ENCODE measurements around the gene TSC2.

Gene TSC2

GRCh38 chr16:2078691-2079090 is 30.9 kb downstream of the TSC2 start:
- Histone ChIP-seq H2BK15ac (ENCODE audit: low read length) (no peak overlapping the region), H3K18ac (ENCODE audit: low read length) (peak overlapping the region; percentile 57), H3K36me3 (replicated peaks in 1 of 2; ENCODE audit: control insufficient read depth in 2 of 2, insufficient read depth in 2 of 2, low read length in 2 of 2) (peaks cover 31 to 84% of the 10 kb centered on the region in 2 donors), H3K4me1 (ENCODE audit: control insufficient read depth in 2 of 2, insufficient read depth in 1 of 2, low read depth in 1 of 2, low read length in 2 of 2) (peaks cover 0 to 1% of the 10 kb centered on the region in 2 donors), H2AFZ (ENCODE audit: low read length) (no peak overlapping the region), H2BK120ac (ENCODE audit: low read depth, low read length) (no peak overlapping the region), H3K27ac (replicated peaks; ENCODE audit: low read length) (no peak overlapping the region), H2BK5ac (ENCODE audit: low read length) (no peak overlapping the region), H3K4me2 (ENCODE audit: insufficient read depth, low read length, poor library complexity, severe bottlenecking) (no peak overlapping the region), H4K91ac (ENCODE audit: low read depth, low read length, poor library complexity) (no peak overlapping the region), H3K9ac (ENCODE audit: low read depth, low read length, poor library complexity) (no peak overlapping the region), H4K8ac (ENCODE audit: low read depth, low read length) (no peak overlapping the region), H3K4me3 (ENCODE audit: low read length in 2 of 2) (peak overlapping the region in 1 of 2 donors; percentile 36), H3K23ac (ENCODE audit: low read depth, low read length, poor library complexity) (peak overlapping the region; percentile 55), H3K27me3 (ENCODE audit: control insufficient read depth in 3 of 3, insufficient read depth in 3 of 3, low read depth in 1 of 3, low read length in 3 of 3) (no peaks in the 10 kb centered on the region), H2BK12ac (ENCODE audit: low read length) (no peak overlapping the region), H3K79me1 (ENCODE audit: low read depth, low read length) (peaks cover 14% of the 10 kb centered on the region), H3K9me3 (replicated peaks in 1 of 2; ENCODE audit: control insufficient read depth in 2 of 2, insufficient read depth in 1 of 2, low read depth in 1 of 2, low read length in 2 of 2) (no peaks in the 10 kb centered on the region), H3K4ac (ENCODE audit: low read length) (no peak overlapping the region), H3K14ac (ENCODE audit: low read length) (no peak overlapping the region), H2AK5ac (ENCODE audit: low read depth, low read length) (no peak overlapping the region)
- no CpG with 5 or more reads among the region's 23 CpGs for WGBS, 2 donors (ENCODE audit: extremely low coverage in 2 of 2, insufficient read length in 2 of 2, insufficient replicate concordance in 1 of 2)
- DNase-seq (ENCODE audit: low spot score), result no peak

GRCh38 chr16:2079311-2079800 is 31.6 kb downstream of the TSC2 start:
- Histone ChIP-seq H3K4me3 (ENCODE audit: low read length in 2 of 2) (no peak overlapping the region), H2BK15ac (ENCODE audit: low read length) (no peak overlapping the region), H3K23ac (ENCODE audit: low read depth, low read length, poor library complexity) (peak overlapping the region; percentile 55), H3K4me2 (ENCODE audit: insufficient read depth, low read length, poor library complexity, severe bottlenecking) (no peak overlapping the region), H4K8ac (ENCODE audit: low read depth, low read length) (no peak overlapping the region), H3K36me3 (replicated peaks in 1 of 2; ENCODE audit: control insufficient read depth in 2 of 2, insufficient read depth in 2 of 2, low read length in 2 of 2) (peaks cover 33 to 84% of the 10 kb centered on the region in 2 donors), H3K18ac (ENCODE audit: low read length) (no peak overlapping the region), H3K4ac (ENCODE audit: low read length) (no peak overlapping the region), H3K27me3 (ENCODE audit: control insufficient read depth in 3 of 3, insufficient read depth in 3 of 3, low read depth in 1 of 3, low read length in 3 of 3) (no peaks in the 10 kb centered on the region), H4K91ac (ENCODE audit: low read depth, low read length, poor library complexity) (no peak overlapping the region), H2BK12ac (ENCODE audit: low read length) (no peak overlapping the region), H2BK5ac (ENCODE audit: low read length) (no peak overlapping the region), H3K27ac (replicated peaks; ENCODE audit: low read length) (no peak overlapping the region), H3K14ac (ENCODE audit: low read length) (no peak overlapping the region), H2AFZ (ENCODE audit: low read length) (no peak overlapping the region), H3K9ac (ENCODE audit: low read depth, low read length, poor library complexity) (no peak overlapping the region), H3K4me1 (ENCODE audit: control insufficient read depth in 2 of 2, insufficient read depth in 1 of 2, low read depth in 1 of 2, low read length in 2 of 2) (peaks cover 0 to 1% of the 10 kb centered on the region in 2 donors), H3K9me3 (replicated peaks in 1 of 2; ENCODE audit: control insufficient read depth in 2 of 2, insufficient read depth in 1 of 2, low read depth in 1 of 2, low read length in 2 of 2) (no peaks in the 10 kb centered on the region), H2AK5ac (ENCODE audit: low read depth, low read length) (no peak overlapping the region), H2BK120ac (ENCODE audit: low read depth, low read length) (no peak overlapping the region), H3K79me1 (ENCODE audit: low read depth, low read length) (peaks cover 14% of the 10 kb centered on the region)
- no CpG with 5 or more reads among the region's 30 CpGs for WGBS, 2 donors (ENCODE audit: extremely low coverage in 2 of 2, insufficient read length in 2 of 2, insufficient replicate concordance in 1 of 2)
- no peak for DNase-seq (ENCODE audit: low spot score)

DNA sequence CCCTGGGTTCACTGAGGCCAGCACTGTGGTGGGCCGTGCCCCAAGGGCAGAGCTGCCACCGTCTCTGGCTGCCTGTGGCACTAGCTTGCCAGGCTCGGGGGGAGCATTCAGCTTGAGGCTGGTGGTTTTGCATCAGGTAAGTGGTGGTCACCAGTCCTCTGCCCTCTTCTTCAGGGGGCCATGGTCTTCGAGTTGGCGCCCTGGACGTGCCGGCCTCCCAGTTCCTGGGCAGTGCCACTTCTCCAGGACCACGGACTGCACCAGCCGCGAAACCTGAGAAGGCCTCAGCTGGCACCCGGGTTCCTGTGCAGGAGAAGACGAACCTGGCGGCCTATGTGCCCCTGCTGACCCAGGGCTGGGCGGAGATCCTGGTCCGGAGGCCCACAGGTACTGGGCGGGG is 32.2 kb downstream of the TSC2 start:
- Histone ChIP-seq H2BK5ac (ENCODE audit: low read length) (no peak overlapping the region), H3K18ac (ENCODE audit: low read length) (no peak overlapping the region), H3K4me1 (ENCODE audit: control insufficient read depth in 2 of 2, insufficient read depth in 1 of 2, low read depth in 1 of 2, low read length in 2 of 2) (peaks cover 0 to 1% of the 10 kb centered on the region in 2 donors), H2BK120ac (ENCODE audit: low read depth, low read length) (no peak overlapping the region), H2AK5ac (ENCODE audit: low read depth, low read length) (no peak overlapping the region), H3K9me3 (replicated peaks in 1 of 2; ENCODE audit: control insufficient read depth in 2 of 2, insufficient read depth in 1 of 2, low read depth in 1 of 2, low read length in 2 of 2) (no peaks in the 10 kb centered on the region), H3K4ac (ENCODE audit: low read length) (no peak overlapping the region), H3K27ac (replicated peaks; ENCODE audit: low read length) (no peak overlapping the region), H3K4me2 (ENCODE audit: insufficient read depth, low read length, poor library complexity, severe bottlenecking) (no peak overlapping the region), H3K23ac (ENCODE audit: low read depth, low read length, poor library complexity) (no peak overlapping the region), H3K14ac (ENCODE audit: low read length) (no peak overlapping the region), H4K8ac (ENCODE audit: low read depth, low read length) (peak overlapping the region; percentile 3), H2BK15ac (ENCODE audit: low read length) (no peak overlapping the region), H3K4me3 (ENCODE audit: low read length in 2 of 2) (no peak overlapping the region), H2BK12ac (ENCODE audit: low read length) (no peak overlapping the region), H3K9ac (ENCODE audit: low read depth, low read length, poor library complexity) (no peak overlapping the region), H4K91ac (ENCODE audit: low read depth, low read length, poor library complexity) (no peak overlapping the region), H3K79me1 (ENCODE audit: low read depth, low read length) (peaks cover 14% of the 10 kb centered on the region), H3K27me3 (ENCODE audit: control insufficient read depth in 3 of 3, insufficient read depth in 3 of 3, low read depth in 1 of 3, low read length in 3 of 3) (no peaks in the 10 kb centered on the region), H3K36me3 (replicated peaks in 1 of 2; ENCODE audit: control insufficient read depth in 2 of 2, insufficient read depth in 2 of 2, low read length in 2 of 2) (peaks cover 31 to 87% of the 10 kb centered on the region in 2 donors), H2AFZ (ENCODE audit: low read length) (no peak overlapping the region)
- DNase-seq (ENCODE audit: low spot score), result no peak
- WGBS, 2 donors (ENCODE audit: extremely low coverage in 2 of 2, insufficient read length in 2 of 2, insufficient replicate concordance in 1 of 2), result no CpG with 5 or more reads among the region's 16 CpGs

- Histone ChIP-seq H4K8ac (ENCODE audit: low read depth, low read length) (no peak overlapping the region), H2BK15ac (ENCODE audit: low read length) (no peak overlapping the region), H3K9me3 (replicated peaks in 1 of 2; ENCODE audit: control insufficient read depth in 2 of 2, insufficient read depth in 1 of 2, low read depth in 1 of 2, low read length in 2 of 2) (no peaks in the 10 kb centered on the region), H2BK120ac (ENCODE audit: low read depth, low read length) (peak overlapping the region; percentile 72), H3K9ac (ENCODE audit: low read depth, low read length, poor library complexity) (no peak overlapping the region), H3K4me2 (ENCODE audit: insufficient read depth, low read length, poor library complexity, severe bottlenecking) (no peak overlapping the region), H2AK5ac (ENCODE audit: low read depth, low read length) (no peak overlapping the region), H3K18ac (ENCODE audit: low read length) (no peak overlapping the region), H3K23ac (ENCODE audit: low read depth, low read length, poor library complexity) (no peak overlapping the region), H2BK5ac (ENCODE audit: low read length) (no peak overlapping the region), H3K27me3 (ENCODE audit: control insufficient read depth in 3 of 3, insufficient read depth in 3 of 3, low read depth in 1 of 3, low read length in 3 of 3) (no peaks in the 10 kb centered on the region), H3K79me1 (ENCODE audit: low read depth, low read length) (peaks cover 14% of the 10 kb centered on the region), H3K4ac (ENCODE audit: low read length) (no peak overlapping the region), H3K4me3 (ENCODE audit: low read length in 2 of 2) (no peak overlapping the region), H4K91ac (ENCODE audit: low read depth, low read length, poor library complexity) (no peak overlapping the region), H3K27ac (replicated peaks; ENCODE audit: low read length) (no peak overlapping the region), H3K4me1 (ENCODE audit: control insufficient read depth in 2 of 2, insufficient read depth in 1 of 2, low read depth in 1 of 2, low read length in 2 of 2) (peaks cover 0 to 1% of the 10 kb centered on the region in 2 donors), H3K14ac (ENCODE audit: low read length) (peak overlapping the region; percentile 21), H3K36me3 (replicated peaks in 1 of 2; ENCODE audit: control insufficient read depth in 2 of 2, insufficient read depth in 2 of 2, low read length in 2 of 2) (peaks cover 33 to 86% of the 10 kb centered on the region in 2 donors), H2BK12ac (ENCODE audit: low read length) (no peak overlapping the region), H2AFZ (ENCODE audit: low read length) (no peak overlapping the region)
- WGBS, 2 donors (ENCODE audit: extremely low coverage in 2 of 2, insufficient read length in 2 of 2, insufficient replicate concordance in 1 of 2), result no CpG with 5 or more reads among the region's 35 CpGs
- DNase-seq (ENCODE audit: low spot score), result no peak
Observed at GRCh38 chr16:2081201-2082084, 33.7 kb downstream of the TSC2 start.
